T-helper 17 cell (primary cell): ENCODE data around the gene OXA1L. TPM values are rescaled to one million over a fixed set of nuclear protein-coding genes. Genes with fewer than 3 reads are reported as not detected.
A peak's percentile ranks its signal among the peaks of the same experiment; 100 is the strongest.

Source experiments
- ATAC-seq: fragments of 150-1000 bp; cut with Tn5 transposase; 2 replicates; pipeline ENCODE4 v1.10.0; 2021; ENCODE audit warnings: mild to moderate bottlenecking, moderate library complexity
- DNase-seq, 3 donors: peaks; one replicate each; pipeline versions ENCODE4 v3.0.0 to v3.0.0-alpha.2; 2020 to 2021
- H3K9me3 ChIP-seq: one replicate; pipeline ENCODE4 v1.7.0; 2013; ENCODE audit warnings: low read length, mild to moderate bottlenecking; ENCODE audit not compliant: control insufficient read depth, poor library complexity, severe bottlenecking
- H3K27ac Mint-ChIP-seq: one replicate; pipeline ENCODE4 v1.8.0; 2022; ENCODE audit warnings: mild to moderate bottlenecking, moderate library complexity, mixed read lengths
- H3K27me3 Mint-ChIP-seq: one replicate; pipeline ENCODE4 v1.8.0; 2022; ENCODE audit warnings: mixed read lengths
- H3K36me3 Mint-ChIP-seq: one replicate; pipeline ENCODE4 v1.8.0; 2022; ENCODE audit warnings: low read depth, mixed read lengths
- H3K4me1 Mint-ChIP-seq: one replicate; pipeline ENCODE4 v1.8.0; 2022; ENCODE audit warnings: mild to moderate bottlenecking, mixed read lengths
- H3K4me3 Mint-ChIP-seq: one replicate; pipeline ENCODE4 v1.8.0; 2022; ENCODE audit warnings: mild to moderate bottlenecking, moderate library complexity, mixed read lengths
- total RNA-seq, 4 donors: library from RNA in 2 of 4; stranded (reverse) in 2 of 4; gene quantifications; one replicate each; pipeline ENCODE4 v1.2.3 and lab custom pipeline; 2022 to 2026

The OXA1L gene
- total RNA-seq, 2 donors from 2014 or later, result 150 to 171 TPM

DNA sequence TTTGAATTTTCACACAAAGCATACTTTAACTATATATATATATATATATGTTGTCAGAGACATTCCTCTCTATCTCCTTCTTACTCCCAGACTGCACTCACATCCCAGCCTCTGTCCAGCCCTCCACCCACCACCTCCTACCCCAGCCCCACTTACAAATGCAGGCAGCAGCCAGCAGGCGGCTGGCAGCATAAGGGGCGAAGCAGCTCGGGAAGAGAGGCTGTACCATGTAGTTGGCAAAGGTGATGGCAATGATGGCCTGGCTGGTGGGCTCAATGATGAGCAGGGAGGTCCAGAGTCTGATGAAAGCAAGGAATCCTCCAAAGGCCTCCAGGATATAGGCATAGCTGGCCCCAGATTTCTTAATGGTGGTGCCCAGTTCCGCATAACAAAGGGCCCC lies 46.3 kb downstream of the OXA1L start:
- Mint-ChIP-seq H3K27ac (no peak overlapping the region), H3K27me3 (peaks cover 2% of the 10 kb centered on the region), H3K36me3 (no peaks in the 10 kb centered on the region), H3K4me3 (no peak overlapping the region), H3K4me1 (peaks cover 10% of the 10 kb centered on the region)
- DNase-seq (no peak), ATAC-seq (no peak)
- no peaks in the 10 kb centered on the region for H3K9me3 ChIP-seq

DNA sequence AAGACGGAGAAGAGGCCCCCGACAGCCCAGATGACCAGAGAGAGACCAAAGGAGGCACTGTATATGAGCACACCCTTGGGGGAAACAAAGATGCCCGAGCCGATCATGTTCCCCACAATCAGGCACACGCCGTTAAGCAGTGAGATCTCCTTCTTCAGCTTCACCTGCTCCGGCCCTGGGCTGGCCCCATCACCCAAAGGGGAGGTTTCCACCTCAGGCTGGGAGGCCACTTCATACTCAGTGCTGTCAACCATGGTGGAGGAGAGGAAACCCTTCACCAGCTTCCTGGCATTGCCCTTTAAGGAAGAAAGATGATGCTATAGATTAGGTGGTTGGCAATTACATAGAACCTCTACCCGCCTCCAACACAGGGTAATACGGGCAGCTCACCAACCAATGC lies 46.7 kb downstream of the OXA1L start:
- no peak for ATAC-seq

DNA sequence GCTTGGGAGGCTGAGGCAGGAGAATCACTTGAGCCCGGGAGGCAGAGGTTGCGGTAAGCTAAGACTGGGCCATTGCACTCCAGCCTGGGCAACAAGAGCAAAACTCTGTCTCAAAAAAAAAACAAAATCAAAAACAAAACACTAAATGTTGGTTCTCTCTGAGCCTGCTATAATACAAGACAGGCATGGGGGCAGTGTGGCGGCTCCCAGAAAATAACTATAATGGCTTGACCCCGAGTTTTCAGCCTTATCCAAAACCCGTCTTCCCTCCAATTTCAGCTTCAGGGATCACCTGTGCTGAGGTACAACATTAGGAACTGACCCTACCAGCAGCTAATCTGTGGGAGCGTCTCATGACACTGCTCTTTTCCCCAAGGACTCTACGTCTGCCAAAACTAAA lies 47.9 kb downstream of the OXA1L start:
- H3K36me3 Mint-ChIP-seq, result no peaks in the 10 kb centered on the region
- no peaks in the 10 kb centered on the region for H3K27me3 Mint-ChIP-seq
- peaks cover 10% of the 10 kb centered on the region for H3K4me1 Mint-ChIP-seq
- H3K4me3 Mint-ChIP-seq, result no peak overlapping the region
- no peaks in the 10 kb centered on the region for H3K9me3 ChIP-seq
- H3K27ac Mint-ChIP-seq, result no peak overlapping the region
- DNase-seq (no peak), ATAC-seq (no peak)

More for the DNA sequence above, 46.7 kb downstream of the OXA1L start:
- H3K27ac Mint-ChIP-seq, result no peak overlapping the region
- H3K36me3 Mint-ChIP-seq, result no peaks in the 10 kb centered on the region
- no peaks in the 10 kb centered on the region for H3K27me3 Mint-ChIP-seq
- peaks cover 10% of the 10 kb centered on the region for H3K4me1 Mint-ChIP-seq
- no peaks in the 10 kb centered on the region for H3K9me3 ChIP-seq
- no peak overlapping the region for H3K4me3 Mint-ChIP-seq
- DNase-seq, result no peak

DNA sequence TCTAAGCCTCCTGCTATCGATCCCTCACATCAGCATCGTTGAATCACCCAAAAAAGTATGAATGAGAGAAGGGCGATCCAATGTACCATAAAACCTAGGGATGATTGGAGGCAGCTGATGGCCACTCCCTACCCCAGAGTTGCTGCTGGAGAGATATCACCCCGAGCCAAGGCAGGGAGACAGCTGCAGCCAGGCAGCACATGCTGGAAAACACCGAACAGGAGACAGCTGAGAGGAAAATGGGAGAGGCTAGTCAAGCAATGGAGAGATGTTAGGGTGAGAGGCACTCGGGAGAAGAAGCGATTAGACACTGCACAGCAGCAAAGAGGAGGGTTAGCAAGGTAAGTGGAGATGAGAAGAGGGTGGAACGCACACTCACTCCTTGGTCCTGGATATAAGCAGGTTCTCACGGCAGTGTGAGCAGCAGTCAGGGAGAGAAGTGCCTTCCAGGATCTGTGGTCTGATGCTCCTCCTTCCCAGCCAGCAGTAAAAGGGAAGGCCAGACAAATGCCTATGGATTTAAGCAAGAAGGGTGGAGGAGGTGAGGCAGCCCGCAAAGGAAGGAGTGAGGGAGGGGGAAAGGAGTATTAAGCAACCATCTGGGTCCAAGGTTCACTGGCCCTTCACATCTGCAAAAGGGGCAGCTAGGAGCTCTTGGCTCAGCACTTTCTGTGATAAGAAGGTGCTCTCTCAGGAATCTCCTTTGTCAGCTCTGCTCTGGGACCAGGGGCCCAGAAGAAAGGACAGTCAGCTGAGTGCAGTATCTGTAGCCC lies 48.6 kb downstream of the OXA1L start, which contains the start of gene SLC7A7:
SLC7A7 (minus strand) TSS at position 495 of the 773 bp plus-strand sequence. CDS start 2,037 bp downstream, outside the sequence.
- Mint-ChIP-seq H3K36me3 (no peaks in the 10 kb centered on the region), H3K4me3 (peak within 1 kb of the TSS; percentile 52), H3K27me3 (no peaks in the 10 kb centered on the region), H3K27ac (no peak within 1 kb of the TSS), H3K4me1 (peaks cover 11% of the 10 kb centered on the region)
- DNase-seq (no peak), ATAC-seq (no peak)
- H3K9me3 ChIP-seq, result no peaks in the 10 kb centered on the region

DNA sequence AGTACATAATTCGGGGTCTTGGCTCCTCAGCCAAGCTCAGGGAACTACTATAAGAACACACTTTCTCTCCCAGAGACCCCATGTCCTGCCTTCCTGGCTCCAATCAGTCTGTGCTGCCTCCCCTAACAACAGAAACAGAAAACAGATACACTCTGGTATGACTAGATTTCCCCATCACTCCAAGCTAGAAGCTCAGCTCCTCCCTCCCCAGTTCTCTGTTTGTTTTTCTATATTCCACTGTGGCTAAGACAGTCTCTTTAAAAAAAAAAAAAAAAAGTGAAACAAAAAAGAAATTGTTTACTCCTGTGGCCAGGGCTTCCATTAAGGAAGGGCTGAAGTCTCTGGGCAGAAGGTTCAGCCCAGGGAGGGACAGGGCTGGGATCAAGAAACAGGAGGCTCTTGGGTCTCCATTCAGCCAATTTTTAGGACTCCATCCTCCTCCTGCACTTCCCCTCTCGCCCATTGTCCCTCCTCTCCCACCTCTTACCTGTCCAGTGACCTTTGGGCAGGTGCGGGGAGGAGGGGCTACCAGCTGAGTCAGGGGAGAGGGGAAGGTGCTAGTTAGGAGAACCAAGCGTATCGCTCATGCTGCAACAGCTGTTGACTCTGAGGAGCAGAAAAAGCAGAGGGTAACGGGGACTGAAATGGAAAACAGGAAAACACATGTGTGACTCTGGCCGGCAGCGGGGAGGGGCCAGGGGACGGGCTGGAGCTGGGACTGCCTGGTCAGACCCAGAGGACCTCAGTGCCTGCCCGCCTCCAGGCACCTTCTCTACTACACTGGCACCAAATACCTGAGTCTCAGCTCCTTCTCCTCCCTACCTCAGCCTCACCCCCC lies 52.9 kb downstream of the OXA1L start:
- peaks cover 7% of the 10 kb centered on the region for H3K27me3 Mint-ChIP-seq
- H3K9me3 ChIP-seq, result no peaks in the 10 kb centered on the region
- peaks cover 12% of the 10 kb centered on the region for H3K4me1 Mint-ChIP-seq
- DNase-seq, result no peak
- no peaks in the 10 kb centered on the region for H3K36me3 Mint-ChIP-seq
- H3K4me3 Mint-ChIP-seq, result no peak overlapping the region
- peak overlapping the region; percentile 53 for H3K27ac Mint-ChIP-seq
- no peak for ATAC-seq

DNA sequence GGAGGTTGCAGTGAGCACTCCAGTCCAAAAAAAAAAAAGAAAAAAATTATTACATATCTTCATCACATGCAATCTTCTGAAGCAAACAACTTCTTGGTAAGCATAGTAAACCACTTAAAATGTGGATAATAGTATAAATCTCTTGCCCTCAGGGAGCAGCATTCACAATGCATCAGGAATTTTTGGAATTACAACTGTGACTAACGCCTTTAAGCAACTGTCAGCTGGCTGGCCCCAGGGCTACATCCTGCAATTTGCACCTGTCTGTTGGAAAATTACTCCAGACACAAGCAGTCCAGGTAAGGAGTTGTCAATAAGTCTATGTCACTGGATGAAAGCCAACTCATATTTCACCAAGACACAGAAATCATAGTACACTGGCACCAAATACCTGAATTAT lies 54.2 kb downstream of the OXA1L start:
- peaks cover 2% of the 10 kb centered on the region for H3K36me3 Mint-ChIP-seq
- no peak for ATAC-seq
- H3K27ac Mint-ChIP-seq, result no peak overlapping the region
- H3K4me1 Mint-ChIP-seq, result peaks cover 14% of the 10 kb centered on the region
- H3K9me3 ChIP-seq, result no peaks in the 10 kb centered on the region
- no peak overlapping the region for H3K4me3 Mint-ChIP-seq
- H3K27me3 Mint-ChIP-seq, result peaks cover 10% of the 10 kb centered on the region
- DNase-seq, result no peak

DNA sequence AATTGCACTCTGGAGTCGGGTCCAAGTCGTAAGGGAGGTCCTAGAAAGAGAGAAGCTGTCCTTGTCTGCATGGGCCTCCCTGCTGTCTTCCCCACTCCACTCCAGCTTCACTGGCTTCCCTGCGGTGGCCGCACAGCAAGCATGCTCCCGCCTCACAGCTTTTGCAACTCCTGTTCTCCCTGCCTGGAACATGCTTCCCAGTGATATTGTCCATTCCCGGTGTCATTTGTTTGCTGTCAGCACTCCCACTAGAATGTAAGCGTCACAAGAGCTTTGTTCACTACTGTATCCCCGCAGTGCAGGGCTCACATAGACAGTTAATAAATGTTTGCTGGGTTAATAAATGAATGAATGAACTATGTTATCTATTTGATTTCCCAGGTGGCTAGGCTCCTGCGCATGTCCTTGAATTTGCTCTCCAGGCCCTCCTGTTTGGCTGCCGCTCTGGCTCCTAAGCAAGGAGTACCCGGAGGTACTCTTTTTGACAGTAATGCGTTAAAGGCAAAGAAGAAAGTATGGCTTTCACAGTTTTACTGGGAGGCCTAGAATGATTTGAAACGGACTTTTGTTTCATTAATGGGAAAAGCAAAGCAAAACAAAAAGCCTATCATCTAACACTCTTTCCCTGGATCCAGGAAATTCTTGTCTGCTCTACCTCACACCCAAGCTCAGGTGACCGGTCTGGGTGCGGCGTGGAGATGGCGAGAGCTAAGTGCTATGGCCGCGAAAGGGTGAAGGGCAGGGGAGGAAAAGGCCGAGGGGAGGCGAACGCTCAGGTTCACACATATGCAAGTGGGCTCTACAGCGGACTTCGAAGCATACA lies 54.9 kb downstream of the OXA1L start:
- ATAC-seq (no peak), DNase-seq (no peak)
- H3K9me3 ChIP-seq, result no peaks in the 10 kb centered on the region
- Mint-ChIP-seq H3K36me3 (peaks cover 3% of the 10 kb centered on the region), H3K4me1 (peaks cover 11% of the 10 kb centered on the region), H3K27ac (no peak overlapping the region), H3K4me3 (no peak overlapping the region), H3K27me3 (peaks cover 13% of the 10 kb centered on the region)

DNA sequence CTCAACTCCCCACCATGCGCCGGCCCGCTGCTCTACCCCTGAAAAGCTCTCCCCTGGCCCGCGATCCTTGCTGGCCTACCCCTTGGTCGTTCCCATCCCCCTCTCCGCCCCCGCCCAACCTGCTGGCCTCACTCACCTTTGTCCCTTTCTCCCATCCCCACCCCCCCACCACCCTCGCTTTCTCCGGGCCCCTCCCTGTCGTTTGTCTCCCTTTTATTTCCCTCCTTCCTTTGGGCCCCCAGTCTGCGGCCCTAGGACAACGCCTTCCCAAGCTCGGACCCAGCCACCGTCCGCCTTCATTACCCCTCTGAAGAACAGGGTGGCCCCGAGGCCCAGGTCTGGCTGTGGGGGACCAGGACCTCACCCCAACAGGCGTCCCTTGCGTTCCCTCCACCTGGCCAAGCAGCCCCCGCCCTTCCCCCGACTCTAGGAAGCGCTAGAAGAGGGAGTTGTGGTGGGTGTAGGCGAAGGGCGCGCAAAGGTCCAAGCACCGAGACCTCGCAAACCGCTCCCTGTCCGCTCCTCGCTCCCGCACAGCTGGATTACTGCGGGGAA lies 55.6 kb downstream of the OXA1L start:
- no peak for ATAC-seq
- Mint-ChIP-seq H3K27ac (no peak overlapping the region), H3K36me3 (peaks cover 3% of the 10 kb centered on the region), H3K4me3 (peak overlapping the region; percentile 28), H3K4me1 (peaks cover 11% of the 10 kb centered on the region), H3K27me3 (peaks cover 13% of the 10 kb centered on the region)
- DNase-seq, result no peak
- H3K9me3 ChIP-seq, result no peaks in the 10 kb centered on the region

Other genes with a start within 250 kb of the OXA1L start
- 10 to 100 TPM; 95.4 to 96.0 TPM for gene DAD1, start 177.5 kb upstream of the OXA1L start, total RNA-seq
- 10 to 100 TPM; 12.3 to 19.0 TPM for gene ABHD4, start 168.4 kb upstream of the OXA1L start, total RNA-seq
- not detected for gene OR6J1, start 122.3 kb upstream of the OXA1L start, total RNA-seq
- 1 to 10 TPM in 1 of 2 donors, under 1 TPM in 1; 0.55 to 3.1 TPM for gene SLC7A7, start 48.7 kb downstream of the OXA1L start, total RNA-seq
- gene MRPL52, start 63.2 kb downstream of the OXA1L start, total RNA-seq, result 10 to 100 TPM; 36.2 to 44.6 TPM
- gene MMP14, start 69.9 kb downstream of the OXA1L start, total RNA-seq, result 1 to 10 TPM in 1 of 2 donors, under 1 TPM in 1; 0.85 to 1.0 TPM
- 10 to 100 TPM; 76.9 to 84.5 TPM for gene LRP10, start 105.1 kb downstream of the OXA1L start, total RNA-seq
- gene REM2, start 116.5 kb downstream of the OXA1L start, total RNA-seq, result 1 to 10 TPM; 7.2 to 8.7 TPM
- gene RBM23, start 152.5 kb downstream of the OXA1L start, total RNA-seq, result 10 to 100 TPM; 77.3 to 88.9 TPM
- gene PRMT5, start 162.7 kb downstream of the OXA1L start, total RNA-seq, result 10 to 100 TPM; 22.8 to 33.9 TPM
- 10 to 100 TPM; 19.5 to 25.9 TPM for gene HAUS4, start 190.4 kb downstream of the OXA1L start, total RNA-seq
- gene AJUBA, start 215.9 kb downstream of the OXA1L start, total RNA-seq, result 1 to 10 TPM; 1.3 to 1.5 TPM
- gene C14orf93, start 243.5 kb downstream of the OXA1L start, total RNA-seq, result 1 to 10 TPM; 9.0 to 9.1 TPM